ENCODE data around the gene FURIN. TPM values are rescaled to one million over a fixed set of nuclear protein-coding genes. Genes with fewer than 3 reads are reported as not detected.

FURIN gene
- total and polyA plus RNA-seq, 2 of the 4 experiments (the other 2 are of a cell fraction): 34.8 to 54.3 TPM

DNA sequence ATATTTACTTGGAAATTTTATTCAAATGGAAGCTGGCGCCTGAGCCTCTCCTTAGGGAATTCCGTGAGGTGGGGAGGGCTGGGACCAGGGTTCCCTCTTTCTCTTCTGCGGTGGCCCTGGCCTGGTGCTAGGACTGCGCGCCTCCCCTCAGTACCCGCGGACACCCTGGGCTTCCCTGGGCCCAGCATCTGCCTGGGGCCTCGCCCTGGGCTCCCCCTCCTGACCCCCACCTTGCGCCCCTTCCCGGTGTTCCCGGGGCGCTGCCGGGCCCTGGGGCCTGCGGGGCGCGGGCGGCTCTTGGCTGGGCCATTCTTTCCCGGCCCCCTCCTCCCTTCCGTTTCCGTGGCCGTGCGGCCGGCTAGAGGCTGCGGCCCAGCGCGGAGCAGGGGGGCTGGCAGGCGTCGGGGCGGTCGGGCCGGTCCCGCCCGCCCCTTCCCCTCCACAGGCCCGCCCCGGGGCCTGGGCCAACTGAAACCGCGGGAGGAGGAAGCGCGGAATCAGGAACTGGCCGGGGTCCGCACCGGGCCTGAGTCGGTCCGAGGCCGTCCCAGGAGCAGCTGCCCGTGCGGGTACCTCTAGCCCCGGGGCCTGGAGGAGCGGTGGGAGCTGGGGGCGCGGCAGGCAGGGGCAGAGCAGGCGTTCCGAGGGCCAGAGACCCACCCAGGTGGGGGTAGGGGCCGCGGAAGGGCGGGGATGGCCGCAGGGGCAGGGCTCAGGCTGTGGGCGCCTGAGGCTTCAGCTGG, 15.8 kb downstream of the FURIN start, which contains the start of gene FES:
FES (plus strand) TSS at position 529 of the 743 bp plus-strand sequence. CDS start 542 bp downstream, outside the sequence.
- Histone ChIP-seq H3K4me1 (ENCODE audit: control insufficient read depth, insufficient read depth, low read length) (peaks cover 16% of the 10 kb centered on the region), H2AK5ac (ENCODE audit: low read depth, low read length) (peak within 1 kb of the TSS; percentile 91; the same call in 1 of the 2 replicates), H4K91ac (ENCODE audit: insufficient read depth, low read depth, low read length) (peak within 1 kb of the TSS; percentile 85), H3K4ac (ENCODE audit: low read depth, low read length) (peak within 1 kb of the TSS; percentile 82), H3K9ac (ENCODE audit: low read depth, low read length) (peak within 1 kb of the TSS; percentile 82), H3K27me3 (ENCODE audit: control insufficient read depth, insufficient read depth, low read length) (no peaks in the 10 kb centered on the region), H2BK15ac (ENCODE audit: low read depth, low read length) (no peak within 1 kb of the TSS), H3K9me1 (ENCODE audit: insufficient read depth, low read length) (no peaks in the 10 kb centered on the region), H2AK9ac (replicated peaks; ENCODE audit: low read depth, low read length, poor library complexity) (peak within 1 kb of the TSS; percentile 70), H3K14ac (replicated peaks; ENCODE audit: low read depth, low read length) (peak within 1 kb of the TSS; percentile 78), H3K79me1 (ENCODE audit: low read depth in 1 of 2, low read length in 2 of 2) (peaks cover 9 to 16% of the 10 kb centered on the region in 2 experiments; a peak in 3 of 4 replicates), H3K27ac (ENCODE audit: insufficient read depth, low read length) (peak within 1 kb of the TSS; percentile 75), H3K23ac (ENCODE audit: low read depth, low read length) (peak within 1 kb of the TSS; percentile 83), H3K4me3 (ENCODE audit: insufficient read depth, low read depth, low read length) (peak within 1 kb of the TSS; percentile 48), H3K18ac (ENCODE audit: low read depth, low read length) (peak within 1 kb of the TSS; percentile 45; the same call in 1 of the 2 replicates), H2BK5ac (ENCODE audit: low read depth, low read length, poor library complexity, severe bottlenecking) (peak within 1 kb of the TSS; percentile 21), H4K20me1 (ENCODE audit: insufficient read depth, low read length) (no peaks in the 10 kb centered on the region), H4K5ac (ENCODE audit: low read depth, low read length) (peak within 1 kb of the TSS; percentile 85), H3K4me2 (ENCODE audit: low read depth, low read length) (peak within 1 kb of the TSS; percentile 74), H3K9me3 (ENCODE audit: control insufficient read depth, insufficient read depth, low read length) (no peaks in the 10 kb centered on the region), H2AFZ (replicated peaks; ENCODE audit: low read length, poor library complexity) (peak within 1 kb of the TSS; percentile 98), H2BK120ac (ENCODE audit: low read depth, low read length) (peak within 1 kb of the TSS; percentile 6; the same call in 1 of the 2 replicates), H4K8ac (ENCODE audit: low read depth in 2 of 2, low read length in 2 of 2) (peak within 1 kb of the TSS; percentile 93 to 99), H2BK20ac (ENCODE audit: low read depth, low read length) (no peak within 1 kb of the TSS), H3K36me3 (ENCODE audit: control insufficient read depth, insufficient read depth, low read length) (peaks cover 29% of the 10 kb centered on the region; the same call in 1 of the 2 replicates), H3K56ac (ENCODE audit: extremely low read depth, insufficient read depth, low read length) (no peak within 1 kb of the TSS; the same call in 1 of the 2 replicates)
- 10% methylated on average over 17 of the region's 58 CpGs; no CpG with 5 or more reads in 1 of the 2 experiments for WGBS, 2 experiments (ENCODE audit: extremely low coverage in 2 of 2, insufficient read length in 1 of 2)
- BruUV-seq (replicated peaks): no TSS peak
- ATAC-seq (ENCODE audit: low read depth) (peak; percentile 69), DNase-seq (peak; percentile 46)
- dilution Hi-C loops (cut with HindIII; ENCODE audit: low sequenced_read_pairs, unreplicated experiment): no loop called here
- TF ChIP-seq RAD21 (IDR thresholded peaks at IDR 0.05; ENCODE audit: low read length): 0 out of 2 replicates have a peak, but pooled peaks have one; percentile 1
- TF ChIP-seq BHLHE40 (IDR thresholded peaks at IDR 0.05; ENCODE audit: low read depth, low read length): no peak
- in situ Hi-C loops (cut with MboI; ENCODE audit: low sequenced_read_pairs): loop anchor here (10.0 to 25.0 kb wide), 2 partner anchors 389 to 572 kb away; no protein-coding TSS in a partner anchor
- intact Hi-C loops (cut with micrococcal nuclease): no loop called here
- CTCF ChIA-PET: interaction anchor here (0.6 kb wide), 1 partner anchor 21 kb away, joined by 5 read pairs; no protein-coding TSS in a partner anchor
- POLR2A ChIA-PET (ENCODE audit: unreplicated experiment): interaction anchor here (0.7 kb wide), 1 partner anchor 44 kb away, joined by 8 read pairs; no protein-coding TSS in a partner anchor

All from IMR-90 (cell line).